ENCODE data around the gene RTN4RL2. TPM values are rescaled to one million over a fixed set of nuclear protein-coding genes. Genes with fewer than 3 reads are reported as not detected.

Gene RTN4RL2

DNA sequence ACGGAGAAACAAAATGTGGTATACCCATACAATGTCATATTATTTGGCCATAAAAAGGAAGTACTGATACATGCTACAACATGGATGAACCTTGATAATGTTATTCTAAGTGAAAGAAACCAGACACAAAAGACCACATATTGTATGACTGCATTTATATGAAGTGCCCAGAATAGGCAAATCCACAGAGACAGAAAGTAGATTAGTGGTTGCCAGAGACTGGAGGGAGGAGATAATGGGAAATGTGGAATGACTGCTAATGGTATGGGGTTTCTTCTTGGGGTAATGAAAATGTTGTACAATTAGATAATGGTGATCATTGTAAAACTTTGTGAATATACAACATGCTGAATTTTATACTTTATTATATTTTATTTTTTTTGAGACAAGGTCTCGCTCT lies 60.8 kb downstream of the RTN4RL2 start:
- H3K4ac ChIP-seq (ENCODE audit: low read depth, low read length), result no peak overlapping the region
- H3K56ac ChIP-seq (ENCODE audit: low read length), result no peak overlapping the region
- H2BK15ac ChIP-seq (replicated peaks; ENCODE audit: low read depth), result no peak overlapping the region
- no peaks in the 10 kb centered on the region for H3K79me2 ChIP-seq (ENCODE audit: control insufficient read depth, insufficient read depth, low read length)
- no peaks in the 10 kb centered on the region for H3K4me1 ChIP-seq (ENCODE audit: control insufficient read depth, low read depth, low read length)
- H3K9ac ChIP-seq (ENCODE audit: low read length), result no peak overlapping the region
- no peak overlapping the region for H3K4me3 ChIP-seq (ENCODE audit: low read length)
- H4K8ac ChIP-seq (ENCODE audit: low read depth, low read length), result no peak overlapping the region
- H3K27me3 ChIP-seq (ENCODE audit: insufficient read depth, low read length, poor library complexity), result no peaks in the 10 kb centered on the region
- no peak overlapping the region for H3K23ac ChIP-seq (ENCODE audit: low read length)
- H3K4me2 ChIP-seq (ENCODE audit: low read length), result no peak overlapping the region
- no peak for DNase-seq
- no peak overlapping the region for H2BK5ac ChIP-seq (ENCODE audit: low read length)
- no peak overlapping the region for H2AK5ac ChIP-seq (ENCODE audit: low read length)
- no peaks in the 10 kb centered on the region for H3K36me3 ChIP-seq (ENCODE audit: control insufficient read depth, insufficient read depth, low read length)
- H3K27ac ChIP-seq (ENCODE audit: low read depth, low read length), result no peak overlapping the region
- no CpG with 5 or more reads among the region's 2 CpGs for WGBS (ENCODE audit: extremely low coverage, insufficient coverage, low lambda C conversion rate)
- H3K79me1 ChIP-seq (ENCODE audit: low read length), result no peaks in the 10 kb centered on the region
- no peak overlapping the region for H3K18ac ChIP-seq (ENCODE audit: low read length)
- H4K5ac ChIP-seq (ENCODE audit: low read length), result no peak overlapping the region
- H2BK120ac ChIP-seq (ENCODE audit: low read depth, low read length), result no peak overlapping the region

DNA sequence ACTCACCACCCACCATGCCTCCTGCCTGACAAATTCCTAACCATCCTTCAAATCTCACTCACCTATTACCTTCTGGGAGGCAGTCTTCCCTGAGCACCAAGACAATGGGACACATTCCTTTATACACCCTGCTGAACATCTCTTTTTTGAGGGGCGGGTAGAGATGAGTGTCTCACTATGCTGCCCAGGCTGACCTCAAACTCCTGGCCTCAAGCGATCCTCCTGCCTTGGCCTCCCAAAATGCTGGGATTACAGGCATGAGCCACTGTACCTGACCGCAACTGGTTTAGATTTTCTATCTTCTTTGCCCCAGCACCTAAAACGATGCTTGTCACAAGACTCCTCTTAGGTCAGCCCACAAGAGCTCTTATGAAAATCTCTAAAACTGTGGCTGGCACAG lies 63.1 kb downstream of the RTN4RL2 start:
- no peak overlapping the region for H3K56ac ChIP-seq (ENCODE audit: low read length)
- no peak overlapping the region for H3K4ac ChIP-seq (ENCODE audit: low read depth, low read length)
- peaks cover 2% of the 10 kb centered on the region for H3K36me3 ChIP-seq (ENCODE audit: control insufficient read depth, insufficient read depth, low read length)
- no peak overlapping the region for H3K27ac ChIP-seq (ENCODE audit: low read depth, low read length)
- no peak overlapping the region for H3K9ac ChIP-seq (ENCODE audit: low read length)
- no peak overlapping the region for H3K4me3 ChIP-seq (ENCODE audit: low read length)
- H3K18ac ChIP-seq (ENCODE audit: low read length), result no peak overlapping the region
- no CpG with 5 or more reads among the region's 4 CpGs for WGBS (ENCODE audit: extremely low coverage, insufficient coverage, low lambda C conversion rate)
- no peak for DNase-seq
- H4K5ac ChIP-seq (ENCODE audit: low read length), result no peak overlapping the region
- no peak overlapping the region for H3K4me2 ChIP-seq (ENCODE audit: low read length)
- H3K79me1 ChIP-seq (ENCODE audit: low read length), result peaks cover 4% of the 10 kb centered on the region
- H3K23ac ChIP-seq (ENCODE audit: low read length), result no peak overlapping the region
- H2AK5ac ChIP-seq (ENCODE audit: low read length), result no peak overlapping the region
- no peak overlapping the region for H4K8ac ChIP-seq (ENCODE audit: low read depth, low read length)
- H3K27me3 ChIP-seq (ENCODE audit: insufficient read depth, low read length, poor library complexity), result no peaks in the 10 kb centered on the region
- H3K4me1 ChIP-seq (ENCODE audit: control insufficient read depth, low read depth, low read length), result peaks cover 3% of the 10 kb centered on the region
- H2BK15ac ChIP-seq (replicated peaks; ENCODE audit: low read depth), result no peak overlapping the region
- H2BK5ac ChIP-seq (ENCODE audit: low read length), result no peak overlapping the region
- no peak overlapping the region for H2BK120ac ChIP-seq (ENCODE audit: low read depth, low read length)
- no peaks in the 10 kb centered on the region for H3K79me2 ChIP-seq (ENCODE audit: control insufficient read depth, insufficient read depth, low read length)

Small RNA genes lying within 50 kb of the gene (small RNA-seq; reads per million reads assigned to genes)
- not detected for gene RNA5SP341 (ENCODE audit: insufficient read depth)
